Mesenchymal stem cell (in vitro differentiated cells and primary cell): ENCODE results near the gene XRCC5.

Experiments
- DNase-seq: peaks from one replicate; pipeline ENCODE4 v3.0.0-alpha.2; 2013
- H2AFZ ChIP-seq: one replicate; pipeline ENCODE4 v1.6.1; 2013; ENCODE audit warnings: low read depth, mild to moderate bottlenecking, control low read depth, inconsistent platforms, low read length, moderate library complexity
- H2AK5ac ChIP-seq: 2 replicates; pipeline ENCODE4 v1.6.1; 2013; ENCODE audit warnings: low read length, moderate library complexity, mild to moderate bottlenecking, inconsistent platforms; ENCODE audit not compliant: severe bottlenecking
- H2BK120ac ChIP-seq: one replicate; pipeline ENCODE4 v1.6.1; 2013; ENCODE audit warnings: low read depth, mild to moderate bottlenecking, inconsistent platforms, low read length, moderate library complexity
- H2BK12ac ChIP-seq, 2 experiments: one replicate each; pipeline ENCODE4 v1.6.1; 2013; ENCODE audit warnings: inconsistent platforms in 2 of 2, low read length in 2 of 2, mild to moderate bottlenecking in 2 of 2, moderate library complexity in 2 of 2, control low read depth in 1 of 2
- H2BK15ac ChIP-seq: one replicate; pipeline ENCODE4 v1.6.1; 2013; ENCODE audit warnings: mild to moderate bottlenecking, low read depth, inconsistent platforms; ENCODE audit not compliant: poor library complexity, severe bottlenecking
- H2BK5ac ChIP-seq: 2 replicates; pipeline ENCODE4 v1.6.1; 2013; ENCODE audit warnings: low read depth, mild to moderate bottlenecking, low read length, control low read depth, inconsistent platforms; ENCODE audit not compliant: poor library complexity, severe bottlenecking
- H3K14ac ChIP-seq, 2 experiments: one replicate each; pipeline ENCODE4 v1.6.1; 2013; ENCODE audit warnings: inconsistent platforms in 2 of 2, low read length in 2 of 2, control low read depth in 1 of 2, mild to moderate bottlenecking in 1 of 2, moderate library complexity in 1 of 2
- H3K18ac ChIP-seq, 2 experiments: one replicate each; pipeline ENCODE4 v1.6.1; 2013; ENCODE audit warnings: inconsistent platforms in 2 of 2, low read length in 2 of 2, control low read depth in 1 of 2, low read depth in 1 of 2, mild to moderate bottlenecking in 1 of 2
- H3K23ac ChIP-seq, 2 experiments: one replicate each; pipeline ENCODE4 v1.6.1; 2013; ENCODE audit warnings: inconsistent platforms in 2 of 2, low read length in 2 of 2, mild to moderate bottlenecking in 2 of 2, moderate library complexity in 2 of 2, control low read depth in 1 of 2
- H3K27ac ChIP-seq: 2 replicates; pipeline ENCODE4 v1.5.1; 2013; ENCODE audit warnings: mild to moderate bottlenecking, moderate library complexity, low read length, control low read depth, inconsistent platforms; ENCODE audit not compliant: poor library complexity, severe bottlenecking
- H3K27me3 ChIP-seq, 2 experiments: 2 replicates each; pipeline versions ENCODE4 v1.6.1 to v1.7.0; 2013; ENCODE audit warnings: low read length in 2 of 2, mild to moderate bottlenecking in 2 of 2, moderate library complexity in 2 of 2, control low read depth in 1 of 2, inconsistent platforms in 1 of 2; ENCODE audit not compliant: control insufficient read depth in 1 of 2, insufficient read depth in 1 of 2
- H3K36me3 ChIP-seq, 2 experiments: 2 replicates each; pipeline versions ENCODE4 v1.6.1 to v1.7.0; 2013; ENCODE audit warnings: low read length in 2 of 2, control low read depth in 1 of 2, inconsistent platforms in 1 of 2, low read depth in 1 of 2, mild to moderate bottlenecking in 1 of 2; ENCODE audit not compliant: insufficient read depth in 2 of 2, control insufficient read depth in 1 of 2
- H3K4ac ChIP-seq, 2 experiments: one replicate each; pipeline ENCODE4 v1.6.1; 2013; ENCODE audit warnings: inconsistent platforms in 2 of 2, low read length in 2 of 2, mild to moderate bottlenecking in 2 of 2, moderate library complexity in 2 of 2, control low read depth in 1 of 2, low read depth in 1 of 2
- H3K4me1 ChIP-seq: 2 replicates; pipeline ENCODE4 v1.6.1; 2013; ENCODE audit warnings: low read depth, low read length, control low read depth; ENCODE audit not compliant: control insufficient read depth, insufficient read depth
- H3K4me2 ChIP-seq: 2 replicates; pipeline ENCODE4 v1.6.1; 2013; ENCODE audit warnings: low read length, mild to moderate bottlenecking, inconsistent platforms; ENCODE audit not compliant: poor library complexity, severe bottlenecking
- H3K4me3 ChIP-seq, 2 experiments: 2 replicates each; pipeline versions ENCODE4 v1.5.1 to v1.7.0; 2013; ENCODE audit warnings: low read length in 2 of 2, mild to moderate bottlenecking in 2 of 2, control low read depth in 1 of 2, low read depth in 1 of 2; ENCODE audit not compliant: insufficient read depth in 1 of 2
- H3K79me1 ChIP-seq: replicated peaks from 2 replicates; pipeline ENCODE4 v1.6.1; 2013; ENCODE audit warnings: mild to moderate bottlenecking, control low read depth, low read length, inconsistent platforms; ENCODE audit not compliant: poor library complexity, severe bottlenecking
- H3K9ac ChIP-seq: 2 replicates; pipeline ENCODE4 v1.7.0; 2013; ENCODE audit warnings: mild to moderate bottlenecking, low read length, moderate library complexity
- H3K9me3 ChIP-seq: 2 replicates; pipeline ENCODE4 v1.7.0; 2013; ENCODE audit warnings: mild to moderate bottlenecking, low read length; ENCODE audit not compliant: control insufficient read depth
- H4K8ac ChIP-seq: one replicate; pipeline ENCODE4 v1.6.1; 2013; ENCODE audit warnings: inconsistent platforms, mild to moderate bottlenecking, low read length, moderate library complexity
- H4K91ac ChIP-seq: one replicate; pipeline ENCODE4 v1.6.1; 2013; ENCODE audit warnings: mild to moderate bottlenecking, low read length, inconsistent platforms
- WGBS: methylation state at CpG from one replicate; pipeline ENCODE4 v1.1.7; 2013; ENCODE audit warnings: mixed read lengths; 5-methylcytosine and 5-hydroxymethylcytosine counted together

Gene XRCC5

DNA sequence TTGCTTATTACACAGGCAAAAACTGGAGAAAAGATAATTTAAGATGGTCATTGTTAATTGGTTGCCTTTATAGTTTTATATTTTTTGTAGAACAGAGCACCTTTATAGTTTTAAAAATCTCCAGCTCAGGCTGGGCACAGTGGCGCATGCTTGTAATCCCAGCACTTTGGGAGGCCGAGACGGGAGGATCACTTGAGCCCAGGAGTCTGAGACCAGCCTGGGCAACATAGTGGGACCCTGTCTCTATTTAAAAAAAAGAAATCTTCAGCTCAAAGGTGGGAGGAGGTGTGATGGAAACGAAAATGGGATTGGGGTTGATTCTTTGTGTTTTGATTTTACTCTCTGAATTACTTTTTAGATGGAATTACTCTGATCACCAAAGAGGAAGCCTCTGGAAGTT, 85.4 kb downstream of the XRCC5 start:
- Histone ChIP-seq H3K9ac (peak overlapping the region; percentile 52), H3K36me3 (peaks cover 14 to 79% of the 10 kb centered on the region in 2 experiments), H2AFZ (no peak overlapping the region), H4K91ac (no peak overlapping the region), H2BK5ac (no peak overlapping the region), H3K4me2 (no peak overlapping the region), H3K4me1 (peaks cover 6% of the 10 kb centered on the region), H2BK15ac (no peak overlapping the region), H3K27ac (peak overlapping the region; percentile 86), H3K14ac (no peak overlapping the region), H3K79me1 (peaks cover 12% of the 10 kb centered on the region), H2BK12ac (no peak overlapping the region), H2AK5ac (no peak overlapping the region), H3K4ac (no peak overlapping the region), H3K18ac (no peak overlapping the region), H4K8ac (no peak overlapping the region), H3K4me3 (no peak overlapping the region), H3K9me3 (no peaks in the 10 kb centered on the region), H2BK120ac (no peak overlapping the region), H3K27me3 (no peaks in the 10 kb centered on the region), H3K23ac (no peak overlapping the region)
- no peak for DNase-seq
- 98% methylated on average over 4 of the region's 4 CpGs for WGBS

DNA sequence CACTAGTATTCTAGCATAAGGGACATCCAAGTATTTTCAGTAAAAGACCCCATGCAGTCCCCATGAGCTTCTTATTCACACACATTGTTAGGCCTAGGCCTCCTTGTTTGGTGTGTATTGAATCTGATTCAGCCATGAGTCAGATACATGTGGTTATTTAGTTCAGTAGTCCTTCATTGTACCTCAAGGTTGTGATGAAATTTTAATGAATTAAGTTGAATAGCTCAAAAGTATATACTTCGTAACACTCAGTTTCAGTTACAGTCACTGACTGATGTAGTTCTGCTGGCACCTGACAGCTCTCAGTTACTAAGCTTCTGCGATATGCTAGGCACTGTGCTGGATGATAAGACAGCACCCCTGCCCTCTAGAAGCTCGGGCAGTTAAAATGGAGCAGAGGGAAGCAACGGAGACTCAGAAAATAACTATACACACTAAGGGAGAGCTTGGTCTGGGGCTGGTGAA, 86.4 kb downstream of the XRCC5 start:
- H2BK120ac ChIP-seq: no peak overlapping the region
- no peak overlapping the region for H3K4me3 ChIP-seq
- no peak overlapping the region for H3K14ac ChIP-seq
- H3K27me3 ChIP-seq: no peaks in the 10 kb centered on the region
- no peak overlapping the region for H3K4ac ChIP-seq
- H3K9ac ChIP-seq: peak overlapping the region; percentile 52
- H3K4me1 ChIP-seq: peaks cover 6% of the 10 kb centered on the region
- H2BK15ac ChIP-seq: no peak overlapping the region
- no peak overlapping the region for H4K91ac ChIP-seq
- peak overlapping the region in 1 of 2 experiments; percentile 76 for H3K18ac ChIP-seq
- peaks cover 13% of the 10 kb centered on the region for H3K79me1 ChIP-seq
- H3K4me2 ChIP-seq: no peak overlapping the region
- H2BK12ac ChIP-seq: no peak overlapping the region
- H3K27ac ChIP-seq: peak overlapping the region; percentile 70
- H2AFZ ChIP-seq: no peak overlapping the region
- H2AK5ac ChIP-seq: no peak overlapping the region
- WGBS: 64% methylated on average over 2 of the region's 4 CpGs
- peaks cover 18 to 79% of the 10 kb centered on the region in 2 experiments for H3K36me3 ChIP-seq
- H3K9me3 ChIP-seq: no peaks in the 10 kb centered on the region
- no peak overlapping the region for H2BK5ac ChIP-seq
- peak; percentile 84 for DNase-seq
- H3K23ac ChIP-seq: no peak overlapping the region
- no peak overlapping the region for H4K8ac ChIP-seq

- 84% methylated on average over 2 of the region's 3 CpGs for WGBS
- H3K4me1 ChIP-seq: peaks cover 3% of the 10 kb centered on the region
- no peak overlapping the region for H3K4me3 ChIP-seq
- no peak overlapping the region for H2BK5ac ChIP-seq
- H3K18ac ChIP-seq: no peak overlapping the region
- no peak overlapping the region for H3K23ac ChIP-seq
- peaks cover 24 to 97% of the 10 kb centered on the region in 2 experiments for H3K36me3 ChIP-seq
- peak overlapping the region; percentile 80 for H2AK5ac ChIP-seq
- H3K14ac ChIP-seq: no peak overlapping the region
- no peak overlapping the region for H2BK120ac ChIP-seq
- H3K9ac ChIP-seq: no peak overlapping the region
- no peak overlapping the region for H2BK15ac ChIP-seq
- no peak overlapping the region for H3K4me2 ChIP-seq
- no peak overlapping the region for H4K8ac ChIP-seq
- no peak for DNase-seq
- H3K9me3 ChIP-seq: no peaks in the 10 kb centered on the region
- H2BK12ac ChIP-seq: no peak overlapping the region
- peak overlapping the region; percentile 84 for H3K27ac ChIP-seq
- H3K79me1 ChIP-seq: peaks cover 15% of the 10 kb centered on the region
- no peak overlapping the region for H3K4ac ChIP-seq
- no peaks in the 10 kb centered on the region for H3K27me3 ChIP-seq
- H2AFZ ChIP-seq: no peak overlapping the region
- no peak overlapping the region for H4K91ac ChIP-seq
Measured at GRCh38 chr2:216201692-216202306, 92.7 kb downstream of the XRCC5 start.

DNA sequence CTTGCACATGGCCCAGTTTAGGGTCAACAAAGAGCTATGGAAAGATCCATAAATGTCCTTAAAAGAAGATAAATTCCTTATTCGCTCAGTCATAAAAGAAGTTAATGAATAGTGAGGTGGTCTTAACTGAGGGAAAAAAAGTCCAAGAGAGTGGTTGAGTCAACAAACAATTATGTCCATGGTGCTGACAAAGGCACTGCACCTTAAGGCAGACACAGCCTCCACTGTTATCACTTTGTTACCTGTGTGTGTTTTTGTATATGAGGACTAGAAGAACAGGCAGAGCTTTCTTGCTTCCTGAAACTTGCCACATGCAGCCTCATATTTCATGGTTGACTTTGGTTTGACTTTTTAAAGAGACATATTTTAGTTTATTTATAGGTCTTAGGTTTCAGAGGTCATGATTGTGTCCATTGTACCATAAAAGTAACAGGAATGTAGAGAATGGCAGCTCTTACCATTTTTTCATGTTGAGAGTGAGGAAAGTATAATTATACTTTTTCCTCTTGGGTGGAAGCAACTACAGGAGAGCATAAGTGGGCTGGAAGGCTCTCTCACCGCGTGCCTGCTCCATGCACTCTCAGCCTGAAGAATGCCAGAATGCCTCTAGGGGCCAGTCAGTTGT, 93.6 kb downstream of the XRCC5 start:
- Histone ChIP-seq H2AK5ac (no peak overlapping the region), H2AFZ (no peak overlapping the region), H3K4me3 (no peak overlapping the region), H3K4me1 (peaks cover 3% of the 10 kb centered on the region), H3K27me3 (no peaks in the 10 kb centered on the region), H4K91ac (no peak overlapping the region), H3K23ac (no peak overlapping the region), H3K36me3 (peaks cover 27 to 97% of the 10 kb centered on the region in 2 experiments), H3K4me2 (no peak overlapping the region), H3K14ac (no peak overlapping the region), H3K27ac (peak overlapping the region; percentile 81), H3K79me1 (peaks cover 22% of the 10 kb centered on the region), H3K9ac (no peak overlapping the region), H4K8ac (no peak overlapping the region), H3K9me3 (no peaks in the 10 kb centered on the region), H3K4ac (no peak overlapping the region), H2BK12ac (no peak overlapping the region), H2BK120ac (no peak overlapping the region), H2BK15ac (no peak overlapping the region), H2BK5ac (no peak overlapping the region), H3K18ac (no peak overlapping the region)
- DNase-seq: no peak
- 67% methylated on average over 3 of the region's 3 CpGs for WGBS
